NCI-H187 treated with DMSO at 0.1 percent for 48 hours (cell line): ENCODE measurements around the gene PRSS57.
"Not testable (repeated sequence)": the region's sequence is repeated elsewhere in the genome, so short reads cannot be mapped to it uniquely, and the experiment has no call there.

Experiments used
- DNase-seq: peaks from one replicate; lab custom pipeline; 2025; lab: John Stamatoyannopoulos, UW

The PRSS57 gene

GRCh38 chr19:695352-695949, at the start of gene PRSS57:
Gene PRSS57, minus strand, starts transcription at chr19:695452. Its CDS starts 22 bp downstream, at chr19:695430.
- DNase-seq: no peak

GRCh38 chr19:743168-743687, 48.0 kb upstream of the PRSS57 start:
- peak; percentile 72 for DNase-seq

GRCh38 chr19:742540-743075, 47.4 kb upstream of the PRSS57 start:
- DNase-seq: no peak

GRCh38 chr19:741506-742131, 46.4 kb upstream of the PRSS57 start:
- DNase-seq: no peak

GRCh38 chr19:740816-741505, 45.7 kb upstream of the PRSS57 start:
- not testable (repeated sequence) for DNase-seq

- DNase-seq: no peak
Measured at GRCh38 chr19:739998-740715, 44.9 kb upstream of the PRSS57 start.

GRCh38 chr19:738509-739128, 43.4 kb upstream of the PRSS57 start:
- no peak for DNase-seq

- no peak for DNase-seq
Measured at GRCh38 chr19:737591-738093, 42.4 kb upstream of the PRSS57 start.

- DNase-seq: no peak
Measured at GRCh38 chr19:736125-736524, 40.9 kb upstream of the PRSS57 start.

- no peak for DNase-seq
Measured at GRCh38 chr19:734716-735115, 39.5 kb upstream of the PRSS57 start.

- DNase-seq: no peak
Measured at GRCh38 chr19:732148-733069, 37.2 kb upstream of the PRSS57 start.

GRCh38 chr19:731000-731399, 35.7 kb upstream of the PRSS57 start:
- DNase-seq: no peak

- DNase-seq: no peak
Measured at GRCh38 chr19:729965-730668, 34.9 kb upstream of the PRSS57 start.

- DNase-seq: not testable (repeated sequence)
Measured at GRCh38 chr19:729564-729963, 34.3 kb upstream of the PRSS57 start.

GRCh38 chr19:728011-728410, 32.8 kb upstream of the PRSS57 start:
- DNase-seq: no peak

- DNase-seq: no peak
Measured at GRCh38 chr19:726993-727956, 32.0 kb upstream of the PRSS57 start.

GRCh38 chr19:725461-726089, 30.3 kb upstream of the PRSS57 start:
- DNase-seq: no peak

GRCh38 chr19:723714-724113, 28.5 kb upstream of the PRSS57 start:
- no peak for DNase-seq
